GM19372 (cell line): ENCODE results near the gene BCCIP.

Experiments
- ATAC-seq: cut with Tn5 transposase; IDR thresholded peaks from one replicate; pipeline ENCODE4 v1.9.1; 2021; ENCODE audit warnings: mild to moderate bottlenecking, low read depth, moderate library complexity; ENCODE audit not compliant: unreplicated experiment

Gene BCCIP

DNA sequence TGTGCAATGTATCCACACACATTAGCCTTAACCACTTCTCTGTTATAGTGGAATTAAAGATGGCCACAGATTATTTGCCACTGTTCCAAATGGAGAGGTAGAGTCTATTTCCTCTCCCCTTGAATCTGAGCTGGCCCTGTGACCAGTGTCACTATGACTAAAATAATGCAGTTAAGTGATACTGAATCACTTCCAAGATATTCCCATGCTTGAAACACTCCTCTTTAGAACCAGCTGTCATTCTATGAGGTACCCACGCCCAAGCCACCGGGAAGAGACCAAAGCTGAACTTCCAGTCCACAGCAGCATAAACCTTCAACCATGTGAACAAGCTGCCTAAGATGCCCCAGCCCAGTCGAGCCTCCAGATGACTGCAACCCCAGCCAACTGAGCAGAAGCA, 59.9 kb downstream of the BCCIP start:
- no peak for ATAC-seq
